Fibroblast of lung (primary cell): Measurements from ENCODE around the gene LPP.

Experiments
- CTCF ChIP-seq, 2 donors: IDR thresholded peaks in 1 of 2; conservative IDR thresholded peaks in 1 of 2; 1 replicate in 1 of 2; 2 replicates in 1 of 2; pipeline ENCODE4 v1.5.1; 2011 to 2012; ENCODE audit warnings: low read length in 2 of 2, control low read depth in 1 of 2, inconsistent platforms in 1 of 2, low read depth in 1 of 2, mild to moderate bottlenecking in 1 of 2
- EZH2 ChIP-seq: IDR thresholded peaks from 2 replicates; pipeline ENCODE4 v1.5.1; 2012; ENCODE audit warnings: low read length, control low read depth, mild to moderate bottlenecking; ENCODE audit errors: missing control alignments

- no peak for TF ChIP-seq CTCF (conservative IDR thresholded peaks at IDR 0.05 in 1 of 2, IDR thresholded peaks at IDR 0.05 in 1 of 2; ENCODE audit: low read depth in 1 of 2, low read length in 2 of 2)
- no peak for TF ChIP-seq EZH2
These were observed 46.8 kb upstream of the LPP start for GRCh38 chr3:188106887-188107830.
